Heart right ventricle (tissue), 16 donors: Measurements from ENCODE around the gene CHMP1A. TPM values are rescaled to one million over a fixed set of nuclear protein-coding genes. Genes with fewer than 3 reads are reported as not detected.
"Not testable (repeated sequence)": the region's sequence is repeated elsewhere in the genome, so short reads cannot be mapped to it uniquely, and the experiment has no call there.

Source experiments
- ATAC-seq, 8 donors: fragments of 200-7000 bp; cut with Tn5 transposase; one replicate each; pipeline ENCODE4 v1.9.1; 2020; ENCODE audit warnings: mild to moderate bottlenecking in 8 of 8, moderate library complexity in 8 of 8, moderate number of reproducible peaks in 1 of 8
- DNase-seq, 2 donors: peaks; one replicate each; pipeline ENCODE4 v3.0.0-alpha.2; 2020
- H3K27ac ChIP-seq, 10 donors: fragments of 200-600 bp; sonication (generic) in 2 of 10; one replicate each; pipeline versions ENCODE4 v1.5.0 to v1.8.0; 2020 to 2022; ENCODE audit warnings: mild to moderate bottlenecking in 3 of 10
- H3K27me3 ChIP-seq, 7 donors: fragments of 200-600 bp; one replicate each; pipeline ENCODE4 v1.8.0; 2021 to 2022; ENCODE audit warnings: mild to moderate bottlenecking in 2 of 7
- H3K36me3 ChIP-seq, 9 donors: fragments of 200-600 bp; sonication (generic) in 1 of 9; one replicate each; pipeline versions ENCODE4 v1.5.0 to v1.8.0; 2020 to 2022; ENCODE audit warnings: mild to moderate bottlenecking in 2 of 9
- H3K4me1 ChIP-seq, 9 donors: fragments of 200-600 bp; sonication (generic) in 1 of 9; one replicate each; pipeline versions ENCODE4 v1.5.0 to v1.8.0; 2020 to 2022; ENCODE audit warnings: mild to moderate bottlenecking in 4 of 9
- H3K4me3 ChIP-seq, 10 donors: fragments of 200-600 bp; sonication (generic) in 2 of 10; one replicate each; pipeline versions ENCODE4 v1.5.0 to v1.8.0; 2020 to 2022; ENCODE audit warnings: mild to moderate bottlenecking in 7 of 10, moderate library complexity in 2 of 10
- H3K9me3 ChIP-seq, 11 donors: fragments of 200-600 bp in 10 of 11; sonication (generic) in 2 of 11; one replicate each; pipeline versions ENCODE4 v1.5.0 to v1.8.0; 2013 to 2022; ENCODE audit warnings: mild to moderate bottlenecking in 2 of 11, control low read depth in 1 of 11, moderate library complexity in 1 of 11
- WGBS, 2 donors: extraction: QIAGEN DNeasy Blood & Tissue Kit; methylation state at CpG; one replicate each; pipeline ENCODE4 v1.1.7; 2013; ENCODE audit warnings: inconsistent platforms in 1 of 2; 5-methylcytosine and 5-hydroxymethylcytosine counted together
- intact Hi-C, 10 donors: fragments of 100-400 bp; cut with DNase I; formaldehyde crosslinking; loops; one replicate each; pipeline versions ENCODE4 v1.11.1 to v1.14.2; 2022
- polyA plus RNA-seq, 2 donors: library from polyadenylated mRNA; stranded (reverse); fragments of 200-250 nt; gene quantifications; one replicate each; pipeline ENCODE4 v1.2.3, GENCODE V29; 2013
- total RNA-seq, 10 donors: library from RNA; stranded (reverse); fragmentation: NEBNext Ultra II Directional in 3 of 10; extraction: Animal tissue kit (Norgen Biotek cat#: 25700) in 3 of 10; gene quantifications; one replicate each; pipeline versions ENCODE4 v1.2.1 to v1.2.4, GENCODE V29; 2021 to 2023
- TF ChIP-seq, protein P1 (sequence below), 9 donors: fragments of 200-600 bp; sonication (generic) in 2 of 9; IDR thresholded peaks; one replicate each; pipeline versions ENCODE4 v1.5.0 to v1.8.0; 2021 to 2022; ENCODE audit warnings: antibody characterized with exemption in 9 of 9, mild to moderate bottlenecking in 5 of 9, moderate library complexity in 1 of 9
- donor health status: Arrhythmogenic right ventricular cardiomyopathy.
- donor health status: ischemic (EF 13 %, LVEDD 7.1; RV severe dilation, severe dysfunction).
- donor health status: healthy with polysubstance abuse.
- donor health status: DM: no; HTN: yes; CAD: no.
- donor health status: DM: no; HTN: no; CAD: no.
- donor health status: ischemic (EF 25% LVEDD 6.9; RV normal size, moderate dysfunction).
- donor health status: ischemic (EF 25% LVEDD 5.7; RV mildly dilated, moderate dysfunction).
- donor health status: healthy.
- donor health status: DM: yes; HTN: yes; CAD: no.
- donor health status: Ischemic cardiomyopathy.
- donor health status: ischemic (EF 35%, LVEDD 5.7; RV mildly dilated, moderate dysfunction).
- donor health status: nonischemic (EF 11% LVEDD 7.7; RV severe dilation, severe dysfunction).
- donor health status: DM: yes; HTN: yes; CAD: no.
- donor health status: PGD.
- donor health status: ischemic (EF 29% LVEDD 5.4; RV normal size, mild dysfunction).
- donor health status: nonischemic (EF 23%, LVEDD 6.1; RV moderate dilation, normal function).

The CHMP1A gene
- total and polyA plus RNA-seq, 12 donors, result 30.6 to 71.4 (median 36.7) TPM

DNA sequence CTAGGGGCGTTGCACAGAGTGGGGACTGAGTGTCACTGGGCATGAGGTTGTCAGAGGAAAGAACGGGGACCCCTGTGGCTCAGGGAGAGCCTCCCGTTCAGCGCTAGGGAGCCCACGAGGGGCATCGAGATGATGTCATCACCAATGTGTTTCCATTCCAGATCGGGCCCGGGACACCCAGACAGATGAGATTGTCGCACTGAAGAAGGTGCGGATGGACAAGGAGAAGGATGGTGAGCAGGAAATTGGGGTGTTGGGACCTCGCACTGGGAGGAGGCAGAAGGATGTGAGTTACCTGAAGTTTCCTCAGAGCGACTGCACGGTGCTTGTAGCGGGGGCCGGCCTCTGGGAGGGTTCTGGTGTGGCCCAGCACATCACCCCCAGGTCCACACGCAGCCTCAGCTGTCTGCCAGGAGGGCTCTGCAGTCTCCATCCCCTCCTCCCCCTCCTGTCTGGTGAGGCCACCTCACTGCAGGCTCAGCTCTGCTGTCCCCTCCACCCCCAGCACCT is 32.9 kb upstream of the CHMP1A start:
- H3K36me3 ChIP-seq, result peaks cover 0 to 64% (median 10%) of the 10 kb centered on the region in 9 donors
- H3K9me3 ChIP-seq, result peaks cover 0 to under 1% (median 0%) of the 10 kb centered on the region in 11 donors
- H3K4me1 ChIP-seq, result peaks cover 4 to 14% (median 9%) of the 10 kb centered on the region in 9 donors
- 89 to 91% methylated on average over 16 of the region's 16 CpGs for WGBS, 2 donors
- DNase-seq (no peak), ATAC-seq (no peak)
- H3K4me3 ChIP-seq, result no peak overlapping the region
- no peaks in the 10 kb centered on the region for H3K27me3 ChIP-seq
- no peak overlapping the region for H3K27ac ChIP-seq
- intact Hi-C loops, result no loop called here
- TF ChIP-seq, protein P1, sequence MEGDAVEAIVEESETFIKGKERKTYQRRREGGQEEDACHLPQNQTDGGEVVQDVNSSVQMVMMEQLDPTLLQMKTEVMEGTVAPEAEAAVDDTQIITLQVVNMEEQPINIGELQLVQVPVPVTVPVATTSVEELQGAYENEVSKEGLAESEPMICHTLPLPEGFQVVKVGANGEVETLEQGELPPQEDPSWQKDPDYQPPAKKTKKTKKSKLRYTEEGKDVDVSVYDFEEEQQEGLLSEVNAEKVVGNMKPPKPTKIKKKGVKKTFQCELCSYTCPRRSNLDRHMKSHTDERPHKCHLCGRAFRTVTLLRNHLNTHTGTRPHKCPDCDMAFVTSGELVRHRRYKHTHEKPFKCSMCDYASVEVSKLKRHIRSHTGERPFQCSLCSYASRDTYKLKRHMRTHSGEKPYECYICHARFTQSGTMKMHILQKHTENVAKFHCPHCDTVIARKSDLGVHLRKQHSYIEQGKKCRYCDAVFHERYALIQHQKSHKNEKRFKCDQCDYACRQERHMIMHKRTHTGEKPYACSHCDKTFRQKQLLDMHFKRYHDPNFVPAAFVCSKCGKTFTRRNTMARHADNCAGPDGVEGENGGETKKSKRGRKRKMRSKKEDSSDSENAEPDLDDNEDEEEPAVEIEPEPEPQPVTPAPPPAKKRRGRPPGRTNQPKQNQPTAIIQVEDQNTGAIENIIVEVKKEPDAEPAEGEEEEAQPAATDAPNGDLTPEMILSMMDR (IDR thresholded peaks at IDR 0.05), result no peak

DNA sequence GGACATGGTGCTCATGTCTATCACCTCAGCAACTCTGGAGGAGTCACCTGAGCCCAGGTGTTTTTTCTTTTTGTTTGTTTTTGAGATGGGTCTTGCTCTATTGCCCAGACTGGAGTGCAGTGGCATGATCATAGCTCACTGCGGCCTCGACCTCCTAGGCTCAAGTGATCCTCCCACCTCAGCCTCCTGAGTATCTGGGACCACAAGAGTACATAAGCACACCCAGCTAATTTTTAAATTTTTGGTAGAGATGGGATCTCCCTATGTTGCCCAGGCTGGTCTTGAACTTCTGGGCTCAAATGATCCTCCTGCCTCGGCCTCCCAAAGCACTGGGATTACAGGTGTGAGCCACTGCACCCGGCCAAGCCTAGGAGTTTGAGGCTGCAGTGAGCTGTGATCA is 32.1 kb upstream of the CHMP1A start:
- WGBS, 2 donors, result 83 to 96% methylated on average over 4 of the region's 4 CpGs
- intact Hi-C loops, H3K9me3 ChIP-seq, DNase-seq, ATAC-seq, H3K27ac ChIP-seq, H3K4me3 ChIP-seq, H3K27me3 ChIP-seq: not testable (repeated sequence)
- H3K36me3 ChIP-seq, result peaks cover 0 to 57% (median 10%) of the 10 kb centered on the region in 9 donors
- peaks cover 4 to 14% (median 9%) of the 10 kb centered on the region in 9 donors for H3K4me1 ChIP-seq

DNA sequence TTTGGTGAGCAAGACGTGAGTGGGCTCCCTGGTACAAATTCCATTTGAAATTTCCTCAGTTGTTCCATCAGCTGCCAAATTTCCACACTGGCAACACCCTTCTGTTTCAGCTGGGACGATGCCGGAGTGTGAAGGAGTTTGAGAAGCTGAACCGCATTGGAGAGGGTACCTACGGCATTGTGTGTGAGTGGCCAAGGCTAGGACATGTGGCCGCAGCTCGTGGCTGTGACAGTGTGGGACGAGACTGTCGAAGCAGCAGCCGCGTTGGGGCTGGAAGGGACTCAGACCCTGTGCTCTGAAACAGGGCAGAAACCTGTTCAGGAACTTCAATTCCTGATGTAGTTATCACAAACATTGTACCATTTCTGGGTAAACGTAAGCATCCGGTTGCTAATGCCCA is 31.6 kb upstream of the CHMP1A start:
- TF ChIP-seq, protein P1 (IDR thresholded peaks at IDR 0.05), result no peak
- DNase-seq (no peak), ATAC-seq (no peak)
- H3K4me3 ChIP-seq, result no peak overlapping the region
- WGBS, 2 donors, result 93 to 96% methylated on average over 13 of the region's 13 CpGs
- H3K36me3 ChIP-seq, result peaks cover 0 to 53% (median 10%) of the 10 kb centered on the region in 9 donors
- H3K27me3 ChIP-seq, result no peaks in the 10 kb centered on the region
- intact Hi-C loops, result no loop called here
- H3K27ac ChIP-seq, result no peak overlapping the region
- H3K4me1 ChIP-seq, result peaks cover 4 to 14% (median 9%) of the 10 kb centered on the region in 9 donors
- H3K9me3 ChIP-seq, result peaks cover 0 to 8% (median 0%) of the 10 kb centered on the region in 11 donors

DNA sequence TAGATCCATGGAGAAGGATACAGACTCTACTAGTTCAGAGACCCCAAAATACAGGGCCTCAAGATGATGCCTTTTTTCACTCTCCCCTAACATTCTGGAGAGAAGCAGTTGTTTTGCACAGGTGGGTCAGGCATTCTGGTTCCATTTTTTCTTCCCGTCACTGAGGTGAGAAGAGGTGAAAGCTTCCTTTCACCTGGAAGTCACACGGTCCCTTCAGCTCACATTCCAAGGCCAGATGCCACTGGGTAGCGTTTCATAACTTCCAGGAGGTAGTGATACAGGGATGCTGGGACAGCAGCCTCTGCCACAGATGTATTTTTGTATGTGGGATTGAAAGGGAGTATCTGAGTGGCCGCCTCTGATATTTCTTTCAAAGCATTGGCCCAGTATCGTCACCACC is 30.9 kb upstream of the CHMP1A start:
- H3K4me1 ChIP-seq, result peaks cover 4 to 14% (median 9%) of the 10 kb centered on the region in 9 donors
- H3K36me3 ChIP-seq, result peaks cover 0 to 48% (median 10%) of the 10 kb centered on the region in 9 donors
- TF ChIP-seq, protein P1 (IDR thresholded peaks at IDR 0.05), result no peak
- H3K27me3 ChIP-seq, result no peaks in the 10 kb centered on the region
- no peak overlapping the region for H3K27ac ChIP-seq
- no peak overlapping the region for H3K4me3 ChIP-seq
- intact Hi-C loops, result no loop called here
- no peak for DNase-seq
- no peak for ATAC-seq
- WGBS, 2 donors, result 93 to 96% methylated on average over 5 of the region's 5 CpGs
- peaks cover 0 to 8% (median 0%) of the 10 kb centered on the region in 11 donors for H3K9me3 ChIP-seq
